Hematopoietic multipotent progenitor cell treated with erythropoietin and hydrocortisone succinate and interleukin-3 and kit ligand, for 6 days (in vitro differentiated cells): ENCODE data around the gene DEAF1.

Experiments
- DNase-seq: peaks from one replicate; pipeline ENCODE4 v3.0.0-alpha.2; 2015

The DEAF1 gene

GRCh38 chr11:620935-621814 is 73.8 kb downstream of the DEAF1 start:
- no peak for DNase-seq

GRCh38 chr11:620201-620600 is 74.8 kb downstream of the DEAF1 start:
- no peak for DNase-seq

GRCh38 chr11:619628-620050 is 75.4 kb downstream of the DEAF1 start:
- DNase-seq: no peak

- DNase-seq: no peak
Observed at GRCh38 chr11:618856-619627, 76.0 kb downstream of the DEAF1 start.

GRCh38 chr11:617912-618682 is 76.9 kb downstream of the DEAF1 start:
- DNase-seq: no peak

- no peak for DNase-seq
Observed at GRCh38 chr11:617199-617911, 77.7 kb downstream of the DEAF1 start.

GRCh38 chr11:616320-617198 is 78.5 kb downstream of the DEAF1 start:
- DNase-seq: no peak

GRCh38 chr11:615504-616319 is 79.3 kb downstream of the DEAF1 start, which contains the start of gene IRF7:
TSS of gene IRF7 (minus strand) at chr11:615950. CDS start at chr11:615364, 586 bp downstream.
- peak; percentile 98 for DNase-seq

GRCh38 chr11:614623-615503 is 80.2 kb downstream of the DEAF1 start:
- peak; percentile 14 for DNase-seq

- no peak for DNase-seq
Observed at GRCh38 chr11:614021-614622, 80.9 kb downstream of the DEAF1 start.

GRCh38 chr11:613369-613968 is 81.6 kb downstream of the DEAF1 start:
- peak; percentile 87 for DNase-seq

- DNase-seq: no peak
Observed at GRCh38 chr11:612961-613300, 82.1 kb downstream of the DEAF1 start.

- peak; percentile 65 for DNase-seq
Observed at GRCh38 chr11:612201-612960, 82.6 kb downstream of the DEAF1 start.

- DNase-seq: no peak
Observed at GRCh38 chr11:611001-611996, 83.7 kb downstream of the DEAF1 start.

- no peak for DNase-seq
Observed at GRCh38 chr11:610146-610801, 84.7 kb downstream of the DEAF1 start.

GRCh38 chr11:609341-609811 is 85.6 kb downstream of the DEAF1 start:
- no peak for DNase-seq
